Right forelimb (tissue), 1 donor: ENCODE results near the gene HRK.
A peak's percentile ranks its signal among the peaks of the same experiment; 100 is the strongest.

Source experiments
- DNase-seq: peaks from one replicate; pipeline ENCODE4 v3.0.0-alpha.2; 2018

Gene HRK

GRCh38 chr12:116881325-116881876 is at the start of gene HRK:
Gene HRK, minus strand, starts transcription at chr12:116881441. Its CDS starts 134 bp downstream, at chr12:116881307.
- peak; percentile 50 for DNase-seq

- no peak for DNase-seq
Measured at GRCh38 chr12:116929885-116930284, 48.6 kb upstream of the HRK start.

DNA sequence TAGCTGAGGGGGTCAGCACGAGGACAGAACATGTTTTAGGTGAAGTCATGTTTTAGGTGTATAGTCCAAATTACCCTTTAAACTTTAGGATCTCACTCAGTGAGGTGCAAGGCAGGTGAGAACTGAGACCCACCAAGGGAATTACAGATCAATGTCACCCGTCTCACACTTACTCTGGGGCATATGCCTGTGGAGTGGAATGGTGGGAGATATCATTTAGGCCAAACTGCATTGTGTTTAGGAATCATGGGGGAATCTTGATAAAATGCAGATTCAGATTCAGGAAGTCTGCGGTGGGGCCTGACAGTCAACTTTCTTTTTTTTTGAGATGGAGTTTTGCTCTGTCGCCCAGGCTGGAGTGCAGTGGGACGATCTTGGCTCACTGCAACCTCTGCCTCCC is 47.3 kb upstream of the HRK start:
- no peak for DNase-seq

DNA sequence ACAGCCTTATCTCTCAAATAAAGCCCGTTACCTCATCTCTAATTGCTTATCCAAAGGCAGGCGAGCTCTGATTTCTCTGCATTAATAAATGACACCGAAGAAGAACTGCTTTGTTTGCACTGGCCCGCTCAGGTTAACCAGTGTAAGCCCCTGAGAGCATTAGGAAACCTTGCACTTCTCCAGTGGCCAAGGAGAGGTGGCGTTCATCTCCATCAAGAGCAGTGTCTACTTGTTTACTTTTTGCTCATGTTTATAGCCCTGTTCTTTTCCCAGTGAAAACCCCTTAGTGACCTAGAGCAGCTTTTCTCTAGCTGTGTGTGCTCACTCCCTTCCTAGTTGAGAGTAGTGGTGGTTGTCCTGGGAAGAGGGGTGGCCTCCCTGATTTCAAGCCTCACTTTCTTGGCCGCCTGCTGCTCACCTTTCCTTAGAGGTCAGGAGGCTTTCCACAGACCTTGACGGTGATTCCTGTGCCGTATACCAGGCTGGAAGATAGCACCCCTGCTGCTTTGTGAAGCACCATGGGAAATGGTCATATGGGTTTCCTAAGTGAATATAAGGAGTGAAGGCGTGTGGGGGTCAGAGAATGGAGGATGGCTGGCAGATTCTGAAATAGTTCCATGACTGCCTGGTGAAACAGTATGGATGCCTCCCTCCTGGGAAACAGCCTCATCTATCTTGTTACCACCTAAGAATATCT is 46.2 kb upstream of the HRK start:
- DNase-seq, result no peak

DNA sequence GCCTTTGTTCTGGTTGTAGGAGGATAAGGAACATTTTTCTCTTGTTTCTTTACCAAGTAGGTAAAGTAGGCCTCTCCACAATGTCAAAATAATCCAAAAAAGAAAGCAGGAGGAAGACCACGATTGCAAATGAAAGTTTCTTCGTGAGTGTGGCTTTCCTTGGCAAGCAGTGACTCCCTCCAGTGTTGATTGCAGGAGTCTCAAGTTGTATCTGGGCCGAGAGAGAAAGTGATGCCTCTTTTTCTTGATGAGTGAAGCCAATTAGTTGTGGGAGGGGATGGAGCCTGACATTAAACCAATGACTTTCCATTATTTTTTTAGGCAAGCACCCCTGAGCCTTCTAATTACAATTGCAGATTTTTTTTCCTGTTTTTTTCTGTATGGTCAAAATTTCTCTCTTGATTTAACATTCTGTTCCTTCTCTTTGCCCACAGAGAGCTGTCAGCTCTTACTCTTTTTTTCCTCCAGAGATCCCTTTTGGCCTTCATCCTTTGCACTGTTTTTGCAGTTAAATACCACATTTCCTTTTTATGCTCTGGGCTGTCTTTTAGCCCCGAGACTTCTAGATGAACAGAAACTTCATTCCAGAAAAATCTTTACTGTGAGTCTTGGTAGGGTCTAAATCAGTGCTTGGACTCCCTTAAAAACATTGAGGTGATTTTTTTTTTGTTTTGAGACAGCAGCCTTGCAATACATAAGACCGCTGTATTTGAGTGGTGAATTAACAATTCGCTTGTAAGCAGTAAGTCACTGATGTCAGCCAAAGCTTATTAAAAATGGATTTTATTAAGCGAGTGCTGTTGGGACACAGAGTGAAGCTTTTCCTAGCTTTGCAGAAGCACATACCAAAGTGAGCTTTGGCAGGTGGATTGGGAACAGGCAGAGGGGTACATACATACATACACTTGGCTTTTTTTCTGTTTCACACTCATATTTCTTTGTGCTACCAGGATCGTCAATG is 45.3 kb upstream of the HRK start:
- no peak for DNase-seq

DNA sequence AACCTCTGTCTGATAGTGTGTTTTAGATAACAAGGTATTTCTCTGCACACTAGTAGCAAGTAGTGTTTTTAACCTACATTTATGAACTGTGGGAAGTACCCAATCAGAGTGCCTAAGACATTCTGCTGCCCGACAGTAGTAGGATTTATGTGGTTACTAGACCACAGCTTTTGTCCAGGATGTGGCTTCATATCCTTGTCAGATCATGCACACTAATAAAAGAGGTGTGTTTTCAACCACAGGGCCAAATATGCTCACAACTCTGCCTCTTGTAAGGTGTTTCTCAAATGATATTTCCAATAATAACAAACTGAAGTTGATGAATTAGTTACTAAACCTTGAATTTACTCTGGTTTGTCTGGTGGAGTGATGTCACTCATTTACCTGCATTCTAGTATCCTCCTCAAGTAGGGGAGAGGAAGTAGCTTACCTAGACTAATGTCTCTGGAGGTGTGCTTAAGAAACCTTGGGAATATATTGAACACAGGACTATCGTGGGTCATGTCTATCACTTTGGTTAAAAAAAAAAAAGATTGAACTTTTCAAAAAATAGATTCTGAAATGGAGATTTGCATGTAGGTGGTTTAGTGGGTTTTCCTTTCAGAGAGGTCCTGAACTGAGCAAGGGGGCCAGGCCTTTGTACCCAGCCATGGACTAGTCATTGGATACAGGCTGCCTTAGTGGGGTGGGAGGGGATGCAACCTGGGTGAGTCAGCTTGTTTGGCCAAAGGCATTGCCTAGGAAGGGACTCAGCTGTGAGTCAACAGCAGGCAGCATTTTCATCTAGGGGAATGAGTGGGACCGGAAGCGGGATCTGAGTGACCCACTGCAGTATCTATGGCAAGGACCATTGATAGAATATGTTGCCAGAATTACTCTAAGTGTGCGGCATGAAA is 43.6 kb upstream of the HRK start:
- DNase-seq, result no peak

DNA sequence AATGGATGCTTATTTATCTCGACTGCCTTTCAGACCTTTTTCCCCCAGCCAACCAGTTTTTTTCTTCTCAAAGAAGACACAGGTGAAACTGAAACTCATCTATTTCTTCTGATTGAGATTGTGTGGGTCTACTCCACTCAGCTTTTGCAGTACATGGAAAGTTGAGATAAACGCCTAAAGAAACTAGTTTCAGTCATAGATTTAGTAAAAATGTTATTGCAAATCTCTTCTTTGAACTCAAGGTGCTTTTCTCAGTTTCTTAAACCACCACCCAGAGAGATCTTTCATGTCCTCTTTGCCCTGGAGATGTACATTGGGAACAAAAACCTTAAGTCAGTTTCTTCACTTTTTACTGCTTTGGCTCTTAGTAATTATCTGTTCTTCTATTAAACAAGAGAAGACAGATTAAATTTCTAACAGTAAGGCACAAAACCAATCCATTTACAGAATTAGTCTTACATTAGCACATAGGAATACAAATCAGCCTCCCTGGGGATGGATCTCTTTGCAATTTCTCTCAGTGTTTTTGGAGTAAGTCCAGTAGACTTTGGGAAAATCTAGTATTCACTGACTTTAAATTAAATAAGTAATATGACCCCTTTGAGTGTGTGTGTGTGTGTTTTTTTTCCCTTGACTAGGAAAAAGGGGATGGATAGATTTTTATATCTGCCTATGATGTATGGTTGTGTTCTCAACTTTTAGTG is 41.1 kb upstream of the HRK start:
- DNase-seq, result no peak

- no peak for DNase-seq
Measured at GRCh38 chr12:116920939-116921338, 39.7 kb upstream of the HRK start.

GRCh38 chr12:116919706-116920485 is 38.7 kb upstream of the HRK start:
- no peak for DNase-seq

DNA sequence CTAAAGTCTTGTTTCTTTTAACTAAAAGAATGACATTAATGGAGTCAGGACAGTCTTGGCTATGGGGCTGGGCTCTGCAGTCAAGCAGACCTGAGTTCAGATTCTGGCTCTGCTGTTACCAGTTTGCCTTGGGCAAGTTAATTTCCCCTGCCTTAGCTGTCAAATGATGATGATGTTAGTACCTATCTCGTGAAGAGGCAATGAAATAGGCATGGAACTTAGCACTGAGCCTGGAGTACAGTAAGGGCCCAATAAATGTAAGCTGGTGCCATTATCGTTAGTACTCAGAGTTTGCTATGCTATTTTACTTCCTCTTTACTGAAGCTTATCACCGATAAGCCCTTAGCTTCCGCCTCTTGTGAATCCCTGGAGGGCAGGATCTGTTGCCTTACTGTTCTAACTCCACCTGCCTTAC is 38.0 kb upstream of the HRK start:
- DNase-seq, result no peak

- DNase-seq, result no peak
Measured at GRCh38 chr12:116918464-116918863, 37.2 kb upstream of the HRK start.

DNA sequence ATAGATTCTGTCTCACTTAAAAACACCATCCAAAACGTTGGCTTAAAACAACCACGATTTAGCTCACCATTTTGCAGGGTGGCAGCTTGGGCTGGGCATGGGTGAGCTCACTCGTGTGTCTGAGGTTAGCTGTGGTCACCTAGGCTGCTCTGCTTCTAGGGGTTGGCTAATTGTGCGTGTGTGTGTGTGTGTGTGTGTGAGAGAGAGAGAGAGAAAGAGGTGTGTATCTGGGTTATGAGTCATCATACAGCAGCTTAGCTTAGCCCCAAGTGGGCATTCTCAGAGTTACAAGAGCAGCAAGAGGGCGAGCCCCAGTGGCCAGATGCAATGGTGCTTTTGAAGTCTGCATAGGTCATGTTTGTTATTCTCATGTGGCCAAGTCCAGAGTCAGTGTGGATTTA is 35.5 kb upstream of the HRK start:
- no peak for DNase-seq

DNA sequence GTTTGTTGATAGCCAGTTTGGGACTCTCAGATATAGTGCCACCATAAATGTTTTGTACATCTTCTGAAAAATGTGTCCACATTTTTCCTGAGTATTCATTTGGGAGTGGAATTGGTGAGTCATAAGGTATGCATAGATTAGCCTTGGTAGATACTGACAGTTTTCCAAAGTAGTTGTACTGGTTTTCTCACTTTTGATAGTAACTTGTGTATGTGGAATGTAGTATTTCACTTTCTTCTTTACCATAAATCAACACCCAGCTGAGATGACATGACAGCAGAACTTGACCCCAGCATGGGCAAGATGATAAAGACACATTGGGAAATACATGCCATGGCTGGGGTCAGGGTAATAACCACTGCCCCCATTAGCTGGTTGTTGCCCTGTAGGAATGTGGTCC is 34.9 kb upstream of the HRK start:
- DNase-seq, result no peak

DNA sequence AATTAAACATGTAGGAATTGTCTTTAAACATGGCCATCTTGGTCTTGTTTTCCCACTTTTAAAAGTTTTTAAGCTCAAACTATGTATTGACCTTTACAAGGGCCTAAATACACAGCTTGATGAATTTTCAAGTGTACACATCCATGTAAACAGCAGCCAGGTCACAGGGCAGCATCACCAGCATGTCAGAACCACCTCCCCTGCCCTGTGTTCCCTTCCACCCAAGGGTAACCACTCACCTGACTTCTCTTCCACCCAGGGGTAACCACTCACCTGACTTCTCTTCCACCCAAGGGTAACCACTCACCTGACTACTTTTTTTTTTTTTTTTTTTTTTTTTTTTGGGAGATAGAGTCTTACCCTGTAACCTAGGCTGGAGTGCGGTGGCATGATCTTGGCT is 34.1 kb upstream of the HRK start:
- no peak for DNase-seq

GRCh38 chr12:116910645-116911451 is 29.6 kb upstream of the HRK start, which contains the start of gene FBXW8:
Gene FBXW8, plus strand, starts transcription at chr12:116910950. Its CDS starts 88 bp downstream, at chr12:116911038.
- peak; percentile 90 for DNase-seq

- DNase-seq, result no peak
Measured at GRCh38 chr12:116910280-116910644, 29.0 kb upstream of the HRK start.

DNA sequence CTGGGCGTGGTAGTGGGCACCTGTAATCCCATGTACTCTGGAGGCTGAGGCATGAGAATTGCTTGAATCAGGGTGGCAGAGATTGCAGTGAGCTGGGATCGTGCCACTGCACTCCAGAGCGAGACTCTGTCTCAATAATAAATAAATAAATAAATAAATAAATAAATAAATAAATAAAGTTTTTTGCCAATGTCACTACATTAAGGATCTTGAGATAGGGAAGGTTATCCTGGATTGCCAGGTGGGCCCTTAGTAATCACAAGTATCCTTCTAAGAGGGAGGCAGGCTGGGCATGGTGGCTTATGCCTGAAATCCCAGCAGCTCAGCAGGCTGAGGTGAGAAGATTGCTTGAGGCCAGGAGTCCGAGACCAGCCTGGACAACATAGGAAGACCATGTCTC is 25.0 kb upstream of the HRK start:
- no peak for DNase-seq

GRCh38 chr12:116903818-116904217 is 22.6 kb upstream of the HRK start:
- DNase-seq, result no peak

GRCh38 chr12:116901612-116902011 is 20.4 kb upstream of the HRK start:
- DNase-seq, result no peak

- DNase-seq, result no peak
Measured at GRCh38 chr12:116898669-116899068, 17.4 kb upstream of the HRK start.
